ENCODE results near the gene ALDH8A1.

Gene ALDH8A1

GRCh38 chr6:134891633-134892032 is 58.3 kb downstream of the ALDH8A1 start:
- no peaks in the 10 kb centered on the region for H3K36me3 ChIP-seq (ENCODE audit: control insufficient read depth, insufficient read depth, low read length)
- no peak overlapping the region for H3K4me3 ChIP-seq (replicated peaks; ENCODE audit: low read depth, low read length)
- DNase-seq (ENCODE audit: extremely low read depth, insufficient read length): no peak
- no peaks in the 10 kb centered on the region; the same call in none of the 2 replicates for H3K27me3 ChIP-seq (replicated peaks; ENCODE audit: control insufficient read depth, insufficient read depth, low read length)
- no peak for TF ChIP-seq CTCF (IDR thresholded peaks at IDR 0.05; ENCODE audit: insufficient read depth, low read length, poor library complexity, severe bottlenecking)

GRCh38 chr6:134888316-134888715 is 61.6 kb downstream of the ALDH8A1 start:
- no peak for TF ChIP-seq CTCF (IDR thresholded peaks at IDR 0.05; ENCODE audit: insufficient read depth, low read length, poor library complexity, severe bottlenecking)
- Histone ChIP-seq H3K36me3 (ENCODE audit: control insufficient read depth, insufficient read depth, low read length) (no peaks in the 10 kb centered on the region), H3K27me3 (replicated peaks; ENCODE audit: control insufficient read depth, insufficient read depth, low read length) (no peaks in the 10 kb centered on the region; the same call in none of the 2 replicates), H3K4me3 (replicated peaks; ENCODE audit: low read depth, low read length) (no peak overlapping the region)
- DNase-seq (ENCODE audit: extremely low read depth, insufficient read length): no peak

GRCh38 chr6:134884752-134885151 is 65.1 kb downstream of the ALDH8A1 start:
- Histone ChIP-seq H3K27me3 (replicated peaks; ENCODE audit: control insufficient read depth, insufficient read depth, low read length) (no peaks in the 10 kb centered on the region; the same call in 1 of the 2 replicates), H3K36me3 (ENCODE audit: control insufficient read depth, insufficient read depth, low read length) (no peaks in the 10 kb centered on the region), H3K4me3 (replicated peaks; ENCODE audit: low read depth, low read length) (no peak overlapping the region)
- no peak for TF ChIP-seq CTCF (IDR thresholded peaks at IDR 0.05; ENCODE audit: insufficient read depth, low read length, poor library complexity, severe bottlenecking)
- DNase-seq (ENCODE audit: extremely low read depth, insufficient read length): no peak

GRCh38 chr6:134883314-134883713 is 66.6 kb downstream of the ALDH8A1 start:
- H3K27me3 ChIP-seq (replicated peaks; ENCODE audit: control insufficient read depth, insufficient read depth, low read length): no peaks in the 10 kb centered on the region; the same call in 1 of the 2 replicates
- no peaks in the 10 kb centered on the region for H3K36me3 ChIP-seq (ENCODE audit: control insufficient read depth, insufficient read depth, low read length)
- TF ChIP-seq CTCF (IDR thresholded peaks at IDR 0.05; ENCODE audit: insufficient read depth, low read length, poor library complexity, severe bottlenecking): no peak
- DNase-seq (ENCODE audit: extremely low read depth, insufficient read length): no peak
- H3K4me3 ChIP-seq (replicated peaks; ENCODE audit: low read depth, low read length): no peak overlapping the region

GRCh38 chr6:134882426-134883038 is 67.4 kb downstream of the ALDH8A1 start:
- TF ChIP-seq CTCF (IDR thresholded peaks at IDR 0.05; ENCODE audit: insufficient read depth, low read length, poor library complexity, severe bottlenecking): peak; percentile 79
- no peak for DNase-seq (ENCODE audit: extremely low read depth, insufficient read length)
- no peaks in the 10 kb centered on the region for H3K36me3 ChIP-seq (ENCODE audit: control insufficient read depth, insufficient read depth, low read length)

More at GRCh38 chr6:134882426-134883038, 67.4 kb downstream of the ALDH8A1 start:
- Histone ChIP-seq H3K27me3 (replicated peaks; ENCODE audit: control insufficient read depth, insufficient read depth, low read length) (no peaks in the 10 kb centered on the region; the same call in 1 of the 2 replicates), H3K4me3 (replicated peaks; ENCODE audit: low read depth, low read length) (no peak overlapping the region)

Data from GM06990 (cell line).